Mucosa of stomach (tissue), 1 donor: ENCODE data around the gene PAX8.
"Not testable (repeated sequence)": the region's sequence is repeated elsewhere in the genome, so short reads cannot be mapped to it uniquely, and the experiment has no call there.

Source experiments
- H3K27me3 ChIP-seq: one replicate; pipeline ENCODE4 v1.7.0; 2013; ENCODE audit warnings: mild to moderate bottlenecking, low read length; ENCODE audit not compliant: control insufficient read depth, insufficient read depth
- H3K36me3 ChIP-seq: one replicate; pipeline ENCODE4 v1.7.0; 2013; ENCODE audit warnings: low read length; ENCODE audit not compliant: control insufficient read depth, insufficient read depth
- H3K4me1 ChIP-seq: one replicate; pipeline ENCODE4 v1.7.0; 2013; ENCODE audit warnings: mild to moderate bottlenecking, low read length; ENCODE audit not compliant: control insufficient read depth, insufficient read depth
- H3K4me3 ChIP-seq: one replicate; pipeline ENCODE4 v1.7.0; 2013; ENCODE audit warnings: low read length
- H3K9ac ChIP-seq: one replicate; pipeline ENCODE4 v1.7.0; 2013; ENCODE audit warnings: mild to moderate bottlenecking, low read length, moderate library complexity
- H3K9me3 ChIP-seq: one replicate; pipeline ENCODE4 v1.7.0; 2013; ENCODE audit warnings: mild to moderate bottlenecking, low read length, moderate library complexity; ENCODE audit not compliant: control insufficient read depth
- donor health status: Pancreatic carcinoma.

The PAX8 gene

GRCh38 chr2:113288117-113288673 is 9.5 kb upstream of the PAX8 start:
- peaks cover 36% of the 10 kb centered on the region for H3K4me1 ChIP-seq
- H3K27me3 ChIP-seq, H3K9me3 ChIP-seq, H3K36me3 ChIP-seq, H3K4me3 ChIP-seq: not testable (repeated sequence)
- H3K9ac ChIP-seq = peak overlapping the region; percentile 23

- Histone ChIP-seq H3K9me3 (no peaks in the 10 kb centered on the region), H3K4me1 (peaks cover 45% of the 10 kb centered on the region), H3K9ac (no peak overlapping the region), H3K36me3 (no peaks in the 10 kb centered on the region), H3K4me3 (no peak overlapping the region), H3K27me3 (no peaks in the 10 kb centered on the region)
Observed at GRCh38 chr2:113285816-113286215, 7.1 kb upstream of the PAX8 start.

GRCh38 chr2:113284999-113285398 is 6.3 kb upstream of the PAX8 start:
- not testable (repeated sequence) for H3K9me3 ChIP-seq, H3K9ac ChIP-seq, H3K27me3 ChIP-seq, H3K4me3 ChIP-seq, H3K36me3 ChIP-seq
- H3K4me1 ChIP-seq = peaks cover 45% of the 10 kb centered on the region

DNA sequence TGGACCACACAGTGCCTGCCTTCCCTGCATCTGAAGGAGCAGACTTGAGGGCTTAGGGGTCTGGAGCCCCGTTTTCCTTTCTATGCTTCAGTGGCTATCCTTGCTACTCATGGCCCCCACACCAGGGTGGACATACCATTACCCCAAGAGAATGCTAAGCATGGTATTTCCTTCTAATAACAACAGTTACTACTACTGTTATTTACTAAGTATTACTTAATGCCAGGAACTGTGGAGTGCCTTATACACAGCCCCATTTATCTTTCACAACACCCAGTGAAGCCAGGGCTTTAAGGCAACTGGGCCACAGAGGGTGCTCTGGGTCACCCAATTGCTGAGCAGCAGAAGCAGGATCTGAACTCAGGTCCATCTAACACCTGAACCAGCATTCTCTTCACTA is 5.8 kb upstream of the PAX8 start:
- Histone ChIP-seq H3K9ac (peak overlapping the region; percentile 38), H3K4me3 (no peak overlapping the region), H3K27me3 (no peaks in the 10 kb centered on the region), H3K9me3 (no peaks in the 10 kb centered on the region), H3K4me1 (peaks cover 45% of the 10 kb centered on the region), H3K36me3 (no peaks in the 10 kb centered on the region)

GRCh38 chr2:113283704-113284284 is 5.1 kb upstream of the PAX8 start:
- Histone ChIP-seq H3K9me3 (no peaks in the 10 kb centered on the region), H3K27me3 (peaks cover under 1% of the 10 kb centered on the region), H3K4me1 (peaks cover 39% of the 10 kb centered on the region), H3K36me3 (no peaks in the 10 kb centered on the region), H3K9ac (peak overlapping the region; percentile 38), H3K4me3 (no peak overlapping the region)

- Histone ChIP-seq H3K9ac (peak overlapping the region; percentile 38), H3K4me3 (no peak overlapping the region), H3K4me1 (peaks cover 33% of the 10 kb centered on the region)
Observed at GRCh38 chr2:113282747-113283533, 4.2 kb upstream of the PAX8 start.

GRCh38 chr2:113281910-113282746 is 3.4 kb upstream of the PAX8 start:
- Histone ChIP-seq H3K9me3 (no peaks in the 10 kb centered on the region), H3K36me3 (no peaks in the 10 kb centered on the region), H3K27me3 (peaks cover 17% of the 10 kb centered on the region), H3K9ac (no peak overlapping the region), H3K4me1 (peaks cover 34% of the 10 kb centered on the region), H3K4me3 (no peak overlapping the region)

More at GRCh38 chr2:113282747-113283533, 4.2 kb upstream of the PAX8 start:
- Histone ChIP-seq H3K27me3 (peaks cover 9% of the 10 kb centered on the region), H3K36me3 (no peaks in the 10 kb centered on the region), H3K9me3 (no peaks in the 10 kb centered on the region)

- Histone ChIP-seq H3K4me1 (peaks cover 20% of the 10 kb centered on the region), H3K4me3 (no peak overlapping the region), H3K9ac (no peak overlapping the region), H3K9me3 (no peaks in the 10 kb centered on the region), H3K36me3 (no peaks in the 10 kb centered on the region), H3K27me3 (peaks cover 55% of the 10 kb centered on the region)
Observed at GRCh38 chr2:113278073-113278741, 514 bp downstream of the PAX8 start.

DNA sequence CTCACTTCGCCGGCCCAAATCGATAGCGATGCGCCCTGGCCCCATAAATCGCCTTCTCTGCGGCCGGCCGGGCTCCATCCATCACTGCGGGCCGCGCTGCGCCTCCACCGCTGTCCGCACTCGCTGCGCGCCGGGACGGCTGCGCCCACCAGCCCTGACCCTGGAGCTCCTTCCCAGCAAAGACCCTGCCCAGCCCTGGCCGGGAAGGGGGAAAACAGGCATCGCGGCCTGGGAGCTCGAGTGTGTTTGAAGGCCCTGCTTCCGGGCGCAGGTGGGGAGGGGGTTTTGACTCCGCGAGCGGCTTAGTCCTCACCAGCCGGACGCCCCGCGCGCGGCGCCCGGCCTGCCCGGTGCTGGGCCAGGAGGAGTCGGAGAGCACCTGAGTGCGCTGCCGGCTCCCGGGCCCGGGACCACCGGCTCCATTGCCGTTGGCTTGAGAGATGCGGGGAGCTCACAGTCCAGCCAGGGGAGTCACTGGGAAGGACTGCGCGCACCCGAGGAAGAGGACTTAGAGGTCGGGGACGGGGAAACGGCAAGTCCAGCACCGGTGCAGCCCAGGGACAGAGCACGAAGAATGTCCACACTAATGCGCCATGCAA is 1.1 kb downstream of the PAX8 start:
- H3K9me3 ChIP-seq = no peaks in the 10 kb centered on the region
- no peaks in the 10 kb centered on the region for H3K36me3 ChIP-seq
- peaks cover 60% of the 10 kb centered on the region for H3K27me3 ChIP-seq
- H3K9ac ChIP-seq = no peak overlapping the region
- H3K4me1 ChIP-seq = peaks cover 13% of the 10 kb centered on the region
- H3K4me3 ChIP-seq = no peak overlapping the region

GRCh38 chr2:113276761-113277425 is 1.8 kb downstream of the PAX8 start:
- Histone ChIP-seq H3K4me3 (no peak overlapping the region), H3K36me3 (no peaks in the 10 kb centered on the region), H3K9me3 (no peaks in the 10 kb centered on the region), H3K4me1 (peaks cover 7% of the 10 kb centered on the region), H3K9ac (no peak overlapping the region), H3K27me3 (peaks cover 67% of the 10 kb centered on the region)

GRCh38 chr2:113276216-113276760 is 2.4 kb downstream of the PAX8 start:
- H3K4me1 ChIP-seq = peaks cover 5% of the 10 kb centered on the region
- H3K36me3 ChIP-seq = no peaks in the 10 kb centered on the region
- H3K27me3 ChIP-seq = peaks cover 71% of the 10 kb centered on the region
- no peaks in the 10 kb centered on the region for H3K9me3 ChIP-seq
- H3K4me3 ChIP-seq = no peak overlapping the region
- H3K9ac ChIP-seq = no peak overlapping the region
